T-helper 1 cell (primary cell): ENCODE data around the gene DIO3.
A peak's percentile ranks its signal among the peaks of the same experiment; 100 is the strongest.

Experiments used
- DNase-seq, 5 donors: peaks; one replicate each; pipeline ENCODE4 v3.0.0-alpha.2; 2012 to 2020

DIO3 gene

DNA sequence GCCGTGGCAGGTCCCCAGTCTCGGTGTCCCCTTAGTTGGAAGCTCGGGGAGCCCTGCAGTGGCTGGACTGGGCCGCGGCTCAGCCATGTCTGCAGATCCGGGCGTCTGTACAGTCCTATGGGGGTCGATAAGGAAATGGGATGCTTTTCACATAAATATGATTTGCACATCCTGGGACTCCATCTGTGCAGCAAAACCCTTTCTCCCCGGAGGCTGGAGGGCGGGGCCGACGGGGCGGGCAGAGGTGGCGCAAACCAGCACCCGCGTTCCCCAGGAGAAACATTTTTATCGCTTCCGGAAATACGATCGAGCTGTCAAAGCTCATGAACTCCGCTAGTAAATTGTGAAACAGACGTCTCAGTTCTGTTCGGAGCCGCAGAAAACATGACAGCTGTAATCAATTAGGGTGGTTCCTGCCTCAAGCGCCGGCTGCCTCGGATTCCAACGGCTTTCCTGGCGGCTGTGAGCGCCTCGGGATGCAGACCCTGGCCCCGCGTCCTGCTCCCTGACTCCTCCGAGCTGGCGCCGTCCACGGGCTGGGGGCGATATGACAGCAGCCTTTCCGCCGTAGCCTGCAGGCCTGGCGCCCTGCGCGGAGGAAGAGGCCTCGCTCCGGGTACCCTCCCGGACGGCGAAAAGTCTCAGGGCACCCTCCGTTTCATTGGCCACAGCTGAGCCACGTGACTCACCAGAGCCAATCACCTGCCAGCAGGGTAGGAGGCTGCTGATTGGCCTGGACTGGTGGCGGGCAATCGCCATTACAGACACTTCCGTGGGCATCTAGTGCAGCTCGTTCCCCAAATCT is 23.0 kb downstream of the DIO3 start:
- DNase-seq = no peak

GRCh38 chr14:101585211-101585610 is 23.9 kb downstream of the DIO3 start:
- no peak for DNase-seq

DNA sequence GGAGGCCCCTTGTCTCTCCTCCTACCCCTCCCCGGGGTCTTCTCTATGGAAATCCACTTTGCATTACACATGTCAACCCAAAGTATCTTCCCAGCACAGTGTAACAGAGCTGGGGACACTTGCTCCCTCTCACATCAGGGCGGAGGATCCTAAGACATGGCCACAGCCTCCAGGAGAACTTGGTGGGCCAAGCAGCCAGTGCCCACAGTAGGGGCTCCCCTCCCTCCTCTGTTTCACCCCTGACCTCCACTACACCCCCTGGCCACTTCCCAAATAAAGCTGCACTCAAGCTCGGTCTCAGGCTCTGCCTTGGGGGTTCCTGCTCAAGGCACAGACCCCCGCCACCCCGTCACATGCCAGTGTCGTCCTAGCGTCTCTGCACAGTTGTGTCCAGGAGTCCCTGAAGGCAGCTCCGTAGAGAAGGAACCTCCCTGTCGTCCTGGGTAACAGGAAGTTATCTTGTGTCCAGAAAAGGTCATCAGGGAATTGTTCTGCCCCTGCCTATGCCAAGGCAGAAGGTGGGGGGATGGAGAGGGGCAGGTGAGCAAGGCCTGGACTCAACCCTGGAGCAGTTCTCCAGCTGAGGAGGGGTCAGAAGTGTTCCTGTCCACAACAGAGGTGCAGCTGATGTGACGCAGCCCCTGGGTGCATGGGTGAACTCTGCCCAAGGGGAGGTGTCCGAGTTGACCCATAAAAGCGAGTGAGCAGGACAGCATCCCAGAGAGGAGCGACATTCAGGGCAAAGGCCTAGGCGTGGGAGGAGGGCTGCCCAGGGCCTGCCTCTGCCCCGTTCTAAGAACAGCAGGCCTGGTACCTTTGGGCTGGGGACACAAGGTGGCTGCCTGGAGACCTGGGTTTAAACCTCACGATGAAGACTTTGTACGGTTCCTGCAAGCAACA is 25.5 kb downstream of the DIO3 start:
- no peak for DNase-seq

DNA sequence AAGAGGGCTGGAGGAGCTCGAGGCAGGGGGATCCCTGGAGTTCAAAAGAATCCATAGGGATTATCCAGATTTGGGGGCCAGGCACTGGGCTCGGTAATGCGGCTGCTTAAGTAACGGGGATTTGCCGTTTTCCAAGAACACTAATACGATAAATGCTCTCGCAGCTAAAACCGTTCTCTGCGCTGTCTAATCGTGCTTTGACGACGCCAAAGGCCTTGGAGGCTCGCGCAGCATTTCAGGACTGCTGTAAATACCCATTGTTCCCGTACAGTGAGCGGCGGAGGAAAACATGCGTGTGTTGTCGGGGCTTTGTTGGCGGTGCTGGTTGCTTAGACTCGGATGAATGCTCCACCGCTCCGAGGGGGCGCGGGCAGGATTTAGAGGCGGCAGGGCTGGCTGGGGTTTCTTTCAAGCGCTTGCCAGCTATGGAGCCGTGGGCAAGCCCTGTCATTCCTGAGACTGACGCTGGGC is 26.2 kb downstream of the DIO3 start:
- DNase-seq = no peak

DNA sequence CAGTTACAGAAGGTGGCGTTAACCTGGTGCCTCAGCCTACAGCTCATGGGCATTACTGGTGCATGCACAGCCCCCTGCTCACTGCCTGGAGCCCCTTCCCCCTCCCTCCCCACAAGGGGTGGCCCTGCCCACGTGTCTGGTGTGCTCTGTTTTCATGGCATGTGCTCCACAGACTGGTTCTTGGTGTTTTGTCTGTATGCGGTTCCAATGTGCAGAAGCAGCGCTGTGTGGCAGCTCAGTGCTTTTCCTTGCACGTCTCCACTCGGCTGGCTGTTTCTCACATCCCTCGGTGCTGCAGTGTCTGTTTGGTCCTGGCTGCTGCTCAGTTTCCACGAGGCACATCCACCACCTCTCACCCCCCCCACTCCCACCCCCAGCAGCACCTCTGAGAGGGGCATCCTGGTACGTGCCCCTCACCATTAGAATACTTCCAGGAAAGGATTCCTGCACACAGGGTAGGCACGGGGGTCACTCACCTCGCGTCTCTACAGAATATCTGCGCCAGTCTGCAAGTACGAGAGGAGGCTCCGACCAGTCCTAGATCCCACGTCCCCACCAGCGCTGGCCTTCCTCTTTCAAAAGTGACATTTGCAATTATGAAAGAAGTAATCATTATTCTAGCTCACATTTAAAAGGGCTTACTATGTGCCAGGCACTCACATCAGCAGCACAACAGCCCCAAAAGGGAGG is 27.1 kb downstream of the DIO3 start:
- DNase-seq = no peak

DNA sequence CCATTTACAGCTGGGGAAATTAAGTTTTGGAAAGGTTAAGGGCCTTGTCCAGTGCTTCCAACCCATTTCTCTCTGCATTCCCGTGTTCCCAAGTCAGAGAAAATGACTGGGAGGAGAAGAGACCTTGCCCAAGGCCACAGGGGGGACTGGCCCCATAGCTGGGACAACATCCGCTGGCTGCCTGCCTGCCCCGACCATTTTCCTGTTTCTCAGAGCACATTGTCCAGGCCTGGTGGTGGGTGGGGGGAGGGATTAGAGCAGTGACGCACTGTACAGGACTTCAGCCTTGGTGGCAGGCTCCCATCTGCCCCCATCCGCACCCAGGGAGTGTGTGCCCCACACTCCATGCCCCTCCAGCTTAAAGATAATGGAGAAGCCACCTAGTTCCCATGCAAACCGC is 27.7 kb downstream of the DIO3 start:
- DNase-seq = no peak

- no peak for DNase-seq
These were observed 28.3 kb downstream of the DIO3 start for GRCh38 chr14:101589486-101590015.

DNA sequence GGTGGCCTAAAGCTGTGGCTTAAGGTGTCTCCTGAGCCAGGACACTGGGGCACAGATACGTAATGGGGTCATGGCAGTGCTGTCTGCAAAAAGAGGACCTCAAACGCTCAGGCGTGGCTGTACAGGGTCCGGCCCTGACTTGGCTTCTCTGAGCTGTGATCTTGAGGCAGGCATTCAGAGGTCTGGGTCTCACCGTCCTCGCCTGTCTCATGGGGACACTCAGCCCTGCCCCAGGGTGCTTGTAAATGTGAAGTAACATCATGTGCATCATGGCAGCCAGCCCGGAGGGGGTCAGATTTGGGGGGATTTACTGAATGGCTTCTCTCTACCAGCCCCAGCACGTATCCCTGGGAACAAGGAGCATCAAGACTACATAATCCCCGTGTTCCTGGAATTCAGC is 28.8 kb downstream of the DIO3 start:
- DNase-seq = no peak

- DNase-seq = no peak
These were observed 29.3 kb downstream of the DIO3 start for GRCh38 chr14:101590616-101591015.

- no peak for DNase-seq
These were observed 29.8 kb downstream of the DIO3 start for GRCh38 chr14:101591121-101591520.

- DNase-seq = no peak
These were observed 30.3 kb downstream of the DIO3 start for GRCh38 chr14:101591582-101591981.

DNA sequence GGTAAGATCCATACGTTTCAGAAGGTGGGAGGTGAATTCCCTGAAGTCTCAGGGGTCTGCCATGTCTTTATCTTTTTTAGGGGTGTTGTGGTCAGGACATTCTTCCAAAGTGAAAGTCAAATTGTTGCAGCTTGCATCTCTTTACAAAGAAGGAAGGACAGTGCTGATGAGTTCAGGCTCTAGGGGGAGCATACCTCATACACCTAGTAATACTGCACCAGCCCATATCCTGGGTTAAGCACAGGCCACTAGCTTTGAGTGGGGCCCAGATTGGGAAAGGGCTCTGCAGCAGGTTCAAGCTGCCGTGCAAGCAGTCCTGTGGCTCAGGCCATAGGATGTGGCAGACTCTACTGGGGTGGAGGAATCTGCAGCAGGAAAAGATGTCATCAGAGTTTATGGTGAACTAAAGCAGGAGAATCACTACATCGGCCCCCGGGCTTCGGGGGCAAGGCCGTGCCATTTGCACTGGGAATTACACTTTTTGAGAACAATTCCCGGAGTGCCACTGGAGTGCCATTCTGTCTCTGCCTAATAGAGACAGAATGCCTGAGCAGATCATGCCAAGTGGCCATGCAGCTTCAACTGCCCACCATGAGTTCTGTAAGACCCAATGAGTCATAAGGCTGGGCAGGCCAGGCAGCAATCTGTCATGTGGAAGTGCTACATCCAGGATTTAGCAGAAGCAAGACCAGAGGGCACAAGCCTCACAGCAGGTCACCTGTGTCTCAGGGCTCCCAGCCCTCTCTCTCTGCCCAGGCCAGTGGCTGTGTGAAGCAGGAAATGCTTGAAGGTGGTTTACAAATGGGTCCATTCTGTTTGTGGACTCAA is 32.3 kb downstream of the DIO3 start:
- DNase-seq = no peak

GRCh38 chr14:101594511-101595148 is 33.3 kb downstream of the DIO3 start:
- DNase-seq = no peak

GRCh38 chr14:101595349-101595748 is 34.1 kb downstream of the DIO3 start:
- no peak for DNase-seq

DNA sequence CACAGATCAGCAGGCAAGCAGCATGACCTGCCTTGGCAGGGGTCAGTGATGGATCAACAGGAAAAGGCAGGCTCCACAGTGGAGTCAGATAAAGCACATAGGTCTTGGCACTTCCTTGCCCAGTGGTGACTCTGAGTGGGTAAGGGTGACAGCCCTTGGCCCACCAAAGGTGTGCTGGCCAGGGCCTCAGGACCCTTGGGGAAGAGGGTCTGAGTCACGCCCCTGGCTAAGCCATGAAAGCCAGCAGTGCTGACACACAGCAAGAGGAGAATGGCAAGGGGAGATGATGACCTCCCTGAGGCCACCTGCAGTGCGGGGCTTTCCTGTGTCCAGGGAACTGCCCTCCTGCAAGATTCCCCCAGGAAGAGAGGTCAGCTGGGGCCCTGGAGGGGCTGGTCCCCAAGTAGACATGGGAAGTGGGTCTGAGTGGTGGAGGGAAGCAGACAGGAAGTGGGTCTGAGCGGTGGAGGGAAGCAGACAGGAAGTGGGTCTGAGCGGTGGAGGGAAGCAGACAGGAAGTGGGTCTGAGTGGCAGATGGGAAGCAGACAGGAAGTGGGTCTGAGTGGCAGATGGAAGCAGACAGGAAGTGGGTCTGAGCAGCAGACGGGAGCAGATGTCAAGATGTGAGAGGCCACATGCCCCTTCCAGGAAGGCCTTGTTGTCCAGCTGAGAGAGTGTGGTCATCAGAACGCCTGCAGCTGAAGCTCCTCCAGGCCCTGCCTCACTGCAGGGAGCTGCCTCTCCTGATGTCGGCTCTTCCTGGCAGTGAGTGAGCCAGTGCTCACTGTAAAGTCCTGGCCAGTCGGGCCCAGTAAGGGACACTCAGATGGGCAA is 34.8 kb downstream of the DIO3 start:
- peak in 1 of 5 donors; percentile 73 for DNase-seq

- DNase-seq = no peak
These were observed 35.4 kb downstream of the DIO3 start for GRCh38 chr14:101596742-101597141.

- DNase-seq = no peak
These were observed 36.9 kb downstream of the DIO3 start for GRCh38 chr14:101598159-101598558.

- DNase-seq = no peak
These were observed 37.4 kb downstream of the DIO3 start for GRCh38 chr14:101598571-101599233.

GRCh38 chr14:101599234-101599885 is 38.1 kb downstream of the DIO3 start:
- DNase-seq = no peak
